ENCODE results near the gene AMBRA1. TPM values are rescaled to one million over a fixed set of nuclear protein-coding genes. Genes with fewer than 3 reads are reported as not detected.
"Not testable (repeated sequence)": the region's sequence is repeated elsewhere in the genome, so short reads cannot be mapped to it uniquely, and the experiment has no call there.

Gene AMBRA1
- total RNA-seq, 4 donors from 2014 or later: 36.0 to 59.2 (median 51.9) TPM

DNA sequence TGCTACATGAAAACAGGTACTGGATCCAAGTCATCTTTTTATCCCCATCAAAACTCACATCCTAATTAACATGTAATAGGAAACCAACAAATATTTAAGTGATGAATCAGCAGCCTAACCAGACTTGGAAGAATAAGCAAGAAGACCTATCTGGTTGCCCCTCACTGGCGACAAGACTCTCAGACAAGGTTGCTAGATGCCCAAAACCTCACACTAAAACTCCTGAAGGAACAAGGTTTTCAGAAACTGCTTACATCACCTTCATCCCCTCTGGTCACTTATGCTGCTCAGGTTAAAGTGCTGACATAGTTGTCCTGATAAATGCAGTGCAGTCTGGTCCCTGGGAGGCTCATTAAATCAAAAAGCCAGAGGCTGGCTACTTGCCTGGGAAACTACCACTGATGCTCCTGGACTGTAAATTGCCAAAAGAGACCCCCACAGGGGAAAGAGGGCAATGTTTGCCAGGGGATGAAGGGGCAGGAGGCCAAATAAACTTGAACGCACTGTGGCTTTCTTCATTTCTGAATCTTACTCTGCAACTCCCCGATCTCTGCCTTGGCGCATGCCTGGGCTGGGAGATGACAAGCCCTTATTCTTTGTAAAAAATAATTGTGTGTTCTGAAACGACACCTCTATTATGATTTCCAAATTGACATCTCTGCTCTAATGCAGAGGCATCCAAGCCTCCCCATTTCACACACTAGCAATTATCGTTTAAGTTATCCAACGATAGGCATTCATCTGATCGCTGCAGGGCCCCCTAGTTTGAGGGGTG is 72.7 kb downstream of the AMBRA1 start:
- Histone ChIP-seq H3K36me3 (no peaks in the 10 kb centered on the region), H3K27me3 (no peaks in the 10 kb centered on the region), H3K9me3 (no peaks in the 10 kb centered on the region), H3K27ac (no peak overlapping the region), H3K4me1 (no peaks in the 10 kb centered on the region), H3K4me3 (replicated peaks in 1 of 3) (no peak overlapping the region)
- 85 to 93% methylated on average over 8 of the region's 8 CpGs for WGBS, 2 donors
- no peak for TF ChIP-seq POLR2A (IDR thresholded peaks at IDR 0.05)
- TF ChIP-seq, protein P1, sequence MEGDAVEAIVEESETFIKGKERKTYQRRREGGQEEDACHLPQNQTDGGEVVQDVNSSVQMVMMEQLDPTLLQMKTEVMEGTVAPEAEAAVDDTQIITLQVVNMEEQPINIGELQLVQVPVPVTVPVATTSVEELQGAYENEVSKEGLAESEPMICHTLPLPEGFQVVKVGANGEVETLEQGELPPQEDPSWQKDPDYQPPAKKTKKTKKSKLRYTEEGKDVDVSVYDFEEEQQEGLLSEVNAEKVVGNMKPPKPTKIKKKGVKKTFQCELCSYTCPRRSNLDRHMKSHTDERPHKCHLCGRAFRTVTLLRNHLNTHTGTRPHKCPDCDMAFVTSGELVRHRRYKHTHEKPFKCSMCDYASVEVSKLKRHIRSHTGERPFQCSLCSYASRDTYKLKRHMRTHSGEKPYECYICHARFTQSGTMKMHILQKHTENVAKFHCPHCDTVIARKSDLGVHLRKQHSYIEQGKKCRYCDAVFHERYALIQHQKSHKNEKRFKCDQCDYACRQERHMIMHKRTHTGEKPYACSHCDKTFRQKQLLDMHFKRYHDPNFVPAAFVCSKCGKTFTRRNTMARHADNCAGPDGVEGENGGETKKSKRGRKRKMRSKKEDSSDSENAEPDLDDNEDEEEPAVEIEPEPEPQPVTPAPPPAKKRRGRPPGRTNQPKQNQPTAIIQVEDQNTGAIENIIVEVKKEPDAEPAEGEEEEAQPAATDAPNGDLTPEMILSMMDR (IDR thresholded peaks at IDR 0.05): no peak
- intact Hi-C loops (cut with DNase I): no loop called here
- no peak for DNase-seq

DNA sequence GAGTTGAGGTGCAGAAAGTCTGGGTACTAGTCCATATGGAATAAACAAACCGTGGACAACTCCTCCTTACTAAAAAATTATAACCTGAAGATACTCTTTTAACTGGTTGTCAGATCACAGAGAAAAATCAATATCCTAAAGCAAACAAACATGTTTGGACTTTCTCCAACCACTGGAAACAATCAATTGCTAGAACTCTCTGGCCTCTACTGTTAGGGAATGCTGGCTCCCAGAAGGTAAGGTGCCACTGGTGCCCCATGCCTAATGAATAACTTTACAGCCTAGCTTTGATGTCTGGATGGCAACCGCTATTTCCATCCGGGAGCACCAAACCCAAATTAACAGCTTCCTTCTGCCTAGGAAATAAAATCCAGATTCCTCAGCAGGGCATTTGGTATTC is 74.5 kb downstream of the AMBRA1 start:
- Histone ChIP-seq H3K27ac (no peak overlapping the region), H3K4me3 (replicated peaks in 1 of 3) (no peak overlapping the region), H3K9me3 (no peaks in the 10 kb centered on the region), H3K27me3 (no peaks in the 10 kb centered on the region), H3K36me3 (no peaks in the 10 kb centered on the region), H3K4me1 (peaks cover 0 to under 1% of the 10 kb centered on the region in 2 donors)
- intact Hi-C loops (cut with DNase I): no loop called here
- DNase-seq: no peak
- WGBS, 2 donors: 93 to 97% methylated on average over 3 of the region's 3 CpGs
- TF ChIP-seq POLR2A (IDR thresholded peaks at IDR 0.05): no peak
- TF ChIP-seq, protein P1 (IDR thresholded peaks at IDR 0.05): no peak

DNA sequence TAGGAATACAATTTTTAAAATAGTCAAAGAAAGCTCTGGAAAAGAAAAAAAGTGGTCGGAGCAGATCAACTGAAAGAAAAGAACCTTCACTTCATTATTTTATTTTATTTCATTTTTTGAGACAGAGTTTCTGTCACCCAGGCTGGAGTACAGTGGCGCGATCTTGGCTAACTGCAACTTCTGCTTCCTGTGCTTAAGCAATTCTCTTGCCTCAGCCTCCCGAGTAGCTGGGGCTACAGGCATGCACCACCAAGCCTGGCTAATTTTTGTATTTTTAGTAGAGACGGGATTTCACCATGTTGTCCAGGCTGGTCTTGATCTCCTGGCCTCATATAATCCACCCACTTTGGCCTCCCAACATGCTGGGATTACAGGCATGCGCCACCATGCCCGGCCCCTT is 74.9 kb downstream of the AMBRA1 start:
- H3K9me3 ChIP-seq; H3K36me3 ChIP-seq; H3K4me3 ChIP-seq (replicated peaks in 1 of 3); H3K27me3 ChIP-seq; DNase-seq; intact Hi-C loops (cut with DNase I); H3K4me1 ChIP-seq; H3K27ac ChIP-seq: not testable (repeated sequence)
- 91 to 94% methylated on average over 7 of the region's 7 CpGs for WGBS, 2 donors

DNA sequence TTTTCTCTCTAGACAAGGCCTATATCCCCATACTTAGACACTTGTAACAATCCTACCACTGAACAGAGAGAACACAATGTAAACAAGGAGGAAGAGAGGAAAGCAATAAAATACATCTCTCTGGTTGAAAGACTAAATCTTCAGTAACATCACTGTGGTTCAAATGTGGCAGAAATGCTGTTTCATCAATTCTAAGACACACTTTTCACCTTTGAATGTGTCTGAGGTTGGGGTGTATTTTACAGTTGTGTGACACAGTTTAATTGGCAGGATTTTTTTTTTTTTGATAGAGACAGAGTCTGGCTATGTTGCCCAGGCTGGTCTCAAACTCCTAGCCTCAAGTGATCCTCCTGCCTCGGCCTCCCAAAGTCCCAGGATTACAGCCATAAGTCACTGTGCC is 79.5 kb downstream of the AMBRA1 start:
- TF ChIP-seq, protein P1 (IDR thresholded peaks at IDR 0.05): no peak
- TF ChIP-seq POLR2A (IDR thresholded peaks at IDR 0.05): no peak
- H3K4me3 ChIP-seq (replicated peaks in 1 of 3): no peak overlapping the region
- H3K36me3 ChIP-seq: no peaks in the 10 kb centered on the region
- no peaks in the 10 kb centered on the region for H3K9me3 ChIP-seq
- H3K4me1 ChIP-seq: peaks cover 0 to 8% of the 10 kb centered on the region in 2 donors
- 90 to 96% methylated on average over 1 of the region's 1 CpG for WGBS, 2 donors
- intact Hi-C loops (cut with DNase I): no loop called here
- no peaks in the 10 kb centered on the region for H3K27me3 ChIP-seq
- DNase-seq: no peak
- no peak overlapping the region for H3K27ac ChIP-seq

DNA sequence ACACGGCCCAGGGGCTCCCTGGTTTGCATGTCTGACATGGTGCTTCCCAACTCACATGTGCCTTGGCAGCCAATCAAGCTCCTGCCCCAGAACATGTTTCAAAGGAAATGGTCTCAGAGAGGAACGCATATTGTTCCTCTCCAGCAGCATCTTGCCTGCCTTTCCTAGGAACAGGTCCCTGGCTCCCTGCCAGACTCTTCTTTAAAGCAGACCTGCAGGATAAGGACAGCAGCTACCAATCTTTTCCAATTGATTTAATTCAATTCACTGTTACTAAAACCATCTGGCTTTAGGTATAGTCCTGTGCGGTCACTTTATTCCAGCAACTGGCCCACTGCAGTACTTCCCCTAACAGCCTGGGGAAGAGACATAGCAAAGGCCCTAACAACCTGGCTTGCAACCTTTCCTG is 79.9 kb downstream of the AMBRA1 start:
- no peak for TF ChIP-seq POLR2A (IDR thresholded peaks at IDR 0.05)
- TF ChIP-seq, protein P1 (IDR thresholded peaks at IDR 0.05): no peak
- DNase-seq: peak; percentile 62 to 63
- H3K27ac ChIP-seq: no peak overlapping the region
- intact Hi-C loops (cut with DNase I): no loop called here
- no peaks in the 10 kb centered on the region for H3K36me3 ChIP-seq
- WGBS, 2 donors: 32 to 43% methylated on average over 3 of the region's 3 CpGs
- peaks cover 0 to 8% of the 10 kb centered on the region in 2 donors for H3K4me1 ChIP-seq
- no peaks in the 10 kb centered on the region for H3K27me3 ChIP-seq
- no peaks in the 10 kb centered on the region for H3K9me3 ChIP-seq
- H3K4me3 ChIP-seq (replicated peaks in 1 of 3): no peak overlapping the region
